Naive B cell (primary cell): ENCODE data around the gene LTBR. TPM values are rescaled to one million over a fixed set of nuclear protein-coding genes. Genes with fewer than 3 reads are reported as not detected.

Experiments
- ATAC-seq, 2 donors: fragments of 150-1000 bp; cut with Tn5 transposase; 2 replicates each; pipeline ENCODE4 v1.10.0; 2021; ENCODE audit warnings: low read depth in 2 of 2, mild to moderate bottlenecking in 2 of 2, moderate library complexity in 2 of 2
- DNase-seq: peaks from one replicate; pipeline ENCODE4 v3.0.0; 2022
- H3K27ac Mint-ChIP-seq, 6 donors: one replicate each; pipeline ENCODE4 v1.8.0; 2020 to 2022; ENCODE audit warnings: mild to moderate bottlenecking in 6 of 6, mixed read lengths in 6 of 6, moderate library complexity in 5 of 6, inconsistent platforms in 2 of 6
- H3K27me3 Mint-ChIP-seq, 3 donors: one replicate each; pipeline ENCODE4 v1.8.0; 2021 to 2022; ENCODE audit warnings: mixed read lengths in 3 of 3, mild to moderate bottlenecking in 1 of 3
- H3K36me3 Mint-ChIP-seq, 2 donors: one replicate each; pipeline ENCODE4 v1.8.0; 2020 to 2022; ENCODE audit warnings: mixed read lengths in 2 of 2, inconsistent platforms in 1 of 2, mild to moderate bottlenecking in 1 of 2
- H3K4me1 Mint-ChIP-seq, 3 donors: one replicate each; pipeline ENCODE4 v1.8.0; 2020 to 2022; ENCODE audit warnings: mixed read lengths in 3 of 3, inconsistent platforms in 1 of 3, mild to moderate bottlenecking in 1 of 3, moderate library complexity in 1 of 3
- H3K4me3 Mint-ChIP-seq, 8 donors: one replicate each; pipeline ENCODE4 v1.8.0; 2020 to 2022; ENCODE audit warnings: mild to moderate bottlenecking in 8 of 8, mixed read lengths in 8 of 8, moderate library complexity in 8 of 8, inconsistent platforms in 2 of 8
- H3K9me3 Mint-ChIP-seq, 7 donors: one replicate each; pipeline ENCODE4 v1.8.0; 2020 to 2022; ENCODE audit warnings: mixed read lengths in 7 of 7, mild to moderate bottlenecking in 5 of 7, inconsistent platforms in 2 of 7, moderate library complexity in 1 of 7
- polyA plus RNA-seq, 6 donors: library from polyadenylated mRNA; unstranded; fragments of 300-500 nt; fragmentation: Illumina TruSeq; gene quantifications; one replicate each; pipeline ENCODE4 v1.2.3, GENCODE V29; 2021; ENCODE audit warnings: low read depth in 6 of 6

Gene LTBR
- polyA plus RNA-seq, 6 donors from 2014 or later: 0.20 to 0.90 (median 0.22) TPM; not detected in 3

DNA sequence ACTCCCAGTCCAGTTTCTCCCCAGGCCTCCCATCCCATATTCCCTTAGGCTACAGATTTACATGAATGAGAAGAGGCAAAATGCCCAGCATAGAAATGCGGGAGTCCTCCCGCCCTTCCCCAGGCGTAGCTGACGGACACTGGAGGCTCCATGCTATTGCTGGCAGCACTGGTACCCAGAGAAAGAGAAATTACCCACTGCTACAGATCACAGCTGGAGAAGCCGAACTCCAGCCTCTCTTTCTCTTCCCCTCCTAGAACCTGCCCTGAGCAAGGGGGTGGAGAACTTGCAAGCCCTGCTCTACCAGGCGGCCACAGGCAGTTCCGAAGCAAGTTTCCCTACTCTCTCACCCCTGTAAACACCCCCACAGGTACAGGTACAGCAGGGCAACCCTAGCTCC, 3.6 kb downstream of the LTBR start:
- H3K27ac Mint-ChIP-seq: no peak overlapping the region
- DNase-seq (no peak), ATAC-seq (no peak)
- H3K4me1 Mint-ChIP-seq: peaks cover 0 to 4% (median 2%) of the 10 kb centered on the region in 3 donors
- no peaks in the 10 kb centered on the region for H3K9me3 Mint-ChIP-seq
- no peak overlapping the region for H3K4me3 Mint-ChIP-seq
- no peaks in the 10 kb centered on the region for H3K36me3 Mint-ChIP-seq
- peaks cover 21 to 49% (median 48%) of the 10 kb centered on the region in 3 donors for H3K27me3 Mint-ChIP-seq

DNA sequence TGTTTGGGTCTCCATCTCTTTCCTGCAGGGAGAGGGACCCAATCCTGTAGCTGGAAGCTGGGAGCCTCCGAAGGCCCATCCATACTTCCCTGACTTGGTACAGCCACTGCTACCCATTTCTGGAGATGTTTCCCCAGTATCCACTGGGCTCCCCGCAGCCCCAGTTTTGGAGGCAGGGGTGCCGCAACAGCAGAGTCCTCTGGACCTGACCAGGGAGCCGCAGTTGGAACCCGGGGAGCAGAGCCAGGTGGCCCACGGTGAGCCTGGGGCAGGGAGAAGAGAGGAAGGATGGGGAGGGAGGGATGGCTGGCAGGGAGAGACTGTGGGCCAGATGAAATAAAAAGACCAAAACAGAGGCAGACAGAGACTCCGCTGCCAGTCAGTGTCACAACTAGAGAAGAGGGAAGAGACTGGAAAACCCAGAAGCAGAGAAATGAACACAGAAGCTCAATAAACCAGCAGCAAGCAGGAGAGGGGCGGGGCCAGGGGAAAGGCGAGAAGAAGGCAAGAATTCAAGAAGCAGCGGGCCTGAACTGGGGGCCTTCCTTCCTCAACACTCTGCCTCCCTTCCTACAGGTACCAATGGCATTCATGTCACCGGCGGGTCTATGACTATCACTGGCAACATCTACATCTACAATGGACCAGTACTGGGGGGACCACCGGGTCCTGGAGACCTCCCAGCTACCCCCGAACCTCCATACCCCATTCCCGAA, 6.3 kb downstream of the LTBR start:
- Mint-ChIP-seq H3K36me3 (no peaks in the 10 kb centered on the region), H3K9me3 (no peaks in the 10 kb centered on the region), H3K4me1 (peaks cover 0 to 2% (median 0%) of the 10 kb centered on the region in 3 donors), H3K27ac (peak overlapping the region in 1 of 6 donors; percentile 11), H3K4me3 (no peak overlapping the region), H3K27me3 (peaks cover 15 to 29% (median 28%) of the 10 kb centered on the region in 3 donors)
- no peak for DNase-seq
- ATAC-seq: no peak

DNA sequence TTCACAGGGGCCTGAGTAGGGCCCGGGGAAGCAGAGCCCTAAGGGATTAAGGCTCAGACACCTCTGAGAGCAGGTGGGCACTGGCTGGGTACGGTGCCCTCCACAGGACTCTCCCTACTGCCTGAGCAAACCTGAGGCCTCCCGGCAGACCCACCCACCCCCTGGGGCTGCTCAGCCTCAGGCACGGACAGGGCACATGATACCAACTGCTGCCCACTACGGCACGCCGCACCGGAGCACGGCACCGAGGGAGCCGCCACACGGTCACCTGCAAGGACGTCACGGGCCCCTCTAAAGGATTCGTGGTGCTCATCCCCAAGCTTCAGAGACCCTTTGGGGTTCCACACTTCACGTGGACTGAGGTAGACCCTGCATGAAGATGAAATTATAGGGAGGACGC, 7.1 kb downstream of the LTBR start:
- Mint-ChIP-seq H3K36me3 (no peaks in the 10 kb centered on the region), H3K27me3 (peaks cover 17 to 27% (median 24%) of the 10 kb centered on the region in 3 donors), H3K27ac (peak overlapping the region in 1 of 6 donors; percentile 81), H3K9me3 (no peaks in the 10 kb centered on the region), H3K4me1 (peaks cover 0 to 2% (median 0%) of the 10 kb centered on the region in 3 donors), H3K4me3 (no peak overlapping the region)
- ATAC-seq (no peak), DNase-seq (no peak)

DNA sequence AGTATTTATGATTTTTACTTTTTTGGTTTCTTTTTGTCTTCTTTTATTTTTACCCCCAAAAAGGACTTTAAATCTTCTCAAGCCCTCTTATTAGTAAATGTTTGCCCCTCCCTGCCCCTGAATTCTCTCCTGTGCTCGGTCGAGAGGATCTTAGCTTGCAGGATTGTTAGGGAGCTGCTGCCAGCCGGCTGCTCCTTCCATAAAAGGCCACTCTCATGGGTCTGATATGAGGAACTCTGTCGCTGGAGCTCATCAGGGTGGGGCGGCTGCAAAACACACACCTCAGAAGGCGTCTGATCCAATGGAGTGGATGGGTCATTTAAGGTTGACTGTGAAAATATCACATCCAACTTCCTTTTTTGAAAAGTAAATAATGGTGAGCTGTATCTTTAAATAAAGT, 8.5 kb downstream of the LTBR start:
- H3K9me3 Mint-ChIP-seq: no peaks in the 10 kb centered on the region
- ATAC-seq (no peak), DNase-seq (no peak)
- peaks cover 15 to 26% (median 19%) of the 10 kb centered on the region in 3 donors for H3K27me3 Mint-ChIP-seq
- H3K4me1 Mint-ChIP-seq: peaks cover 0 to 2% (median 0%) of the 10 kb centered on the region in 3 donors
- H3K4me3 Mint-ChIP-seq: no peak overlapping the region
- H3K36me3 Mint-ChIP-seq: no peaks in the 10 kb centered on the region
- no peak overlapping the region for H3K27ac Mint-ChIP-seq

DNA sequence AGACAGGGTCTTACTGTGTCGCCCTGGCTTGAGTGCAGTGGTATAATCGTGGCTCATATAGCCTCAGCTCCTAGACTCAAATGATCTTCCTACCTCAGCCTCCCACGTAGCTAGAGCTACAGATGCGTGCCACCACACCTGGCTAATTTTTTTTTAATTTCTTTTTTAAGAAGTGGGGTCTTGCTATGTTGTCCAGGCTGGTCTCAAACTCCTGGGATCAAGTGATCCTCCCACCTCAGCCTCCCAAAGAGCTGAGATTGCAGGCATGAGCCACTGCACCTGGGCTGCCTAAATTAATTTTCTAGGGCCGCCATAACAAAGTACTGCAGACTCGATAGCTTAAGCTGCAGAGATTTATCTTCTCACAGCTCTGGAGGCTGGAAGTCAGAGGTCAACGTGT, 9.1 kb downstream of the LTBR start:
- no peak for ATAC-seq
- Mint-ChIP-seq H3K27me3 (peaks cover 12 to 20% (median 15%) of the 10 kb centered on the region in 3 donors), H3K4me3 (no peak overlapping the region), H3K9me3 (no peaks in the 10 kb centered on the region), H3K27ac (no peak overlapping the region), H3K4me1 (peaks cover 0 to 2% (median 0%) of the 10 kb centered on the region in 3 donors), H3K36me3 (no peaks in the 10 kb centered on the region)
- DNase-seq: no peak

DNA sequence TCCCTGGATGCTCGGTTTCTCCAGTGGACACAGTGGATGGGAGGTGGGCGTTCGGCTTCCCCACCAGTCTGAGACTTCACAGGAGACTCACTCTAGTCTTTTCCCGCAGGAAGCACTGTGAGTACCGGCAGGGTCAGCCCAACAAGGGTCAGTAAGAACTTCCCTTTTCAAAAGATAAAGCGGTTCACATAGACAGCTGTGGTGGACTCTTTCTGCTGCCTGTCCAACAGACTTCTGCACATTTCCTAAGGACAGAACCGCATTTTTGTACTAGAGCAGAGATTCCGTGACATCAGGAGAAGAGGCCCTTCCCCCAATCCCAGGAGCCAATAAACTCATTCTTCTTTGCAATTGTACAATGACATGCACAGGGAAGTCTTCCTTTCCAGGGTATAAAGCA, 10.4 kb downstream of the LTBR start:
- ATAC-seq: no peak
- Mint-ChIP-seq H3K36me3 (no peaks in the 10 kb centered on the region), H3K27me3 (peaks cover 4 to 8% (median 5%) of the 10 kb centered on the region in 3 donors)

DNA sequence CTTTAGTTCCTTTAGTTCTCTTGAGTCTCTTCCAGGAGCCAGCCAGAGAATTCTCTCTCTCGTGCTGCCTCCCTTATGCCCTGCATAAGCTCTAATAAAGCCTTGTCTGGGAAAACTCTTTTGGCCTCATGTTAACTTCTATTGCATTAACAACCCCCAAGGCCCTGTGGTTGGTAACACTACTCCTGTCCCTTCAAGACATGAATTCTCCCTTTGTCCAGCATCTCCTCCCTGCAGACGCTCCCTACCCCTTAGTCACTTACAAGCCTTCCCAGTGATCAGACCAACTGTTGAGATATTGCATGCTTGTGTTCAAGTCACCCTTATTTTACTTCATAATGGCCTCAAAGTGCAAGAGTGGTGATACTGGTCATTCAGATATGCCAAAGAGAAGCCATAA, 12.1 kb downstream of the LTBR start:
- no peaks in the 10 kb centered on the region for H3K9me3 Mint-ChIP-seq
- no peak overlapping the region for H3K27ac Mint-ChIP-seq
- H3K4me3 Mint-ChIP-seq: peak overlapping the region in 2 of 8 donors; percentile 32 to 45
- H3K4me1 Mint-ChIP-seq: no peaks in the 10 kb centered on the region
- DNase-seq (no peak), ATAC-seq (no peak)
- peaks cover 0 to 5% (median 5%) of the 10 kb centered on the region in 3 donors for H3K27me3 Mint-ChIP-seq
- H3K36me3 Mint-ChIP-seq: no peaks in the 10 kb centered on the region

More for the DNA sequence above, 10.4 kb downstream of the LTBR start:
- no peak overlapping the region for H3K27ac Mint-ChIP-seq
- no peaks in the 10 kb centered on the region for H3K9me3 Mint-ChIP-seq
- no peak overlapping the region for H3K4me3 Mint-ChIP-seq
- peaks cover 0 to 2% (median 0%) of the 10 kb centered on the region in 3 donors for H3K4me1 Mint-ChIP-seq
- no peak for DNase-seq

DNA sequence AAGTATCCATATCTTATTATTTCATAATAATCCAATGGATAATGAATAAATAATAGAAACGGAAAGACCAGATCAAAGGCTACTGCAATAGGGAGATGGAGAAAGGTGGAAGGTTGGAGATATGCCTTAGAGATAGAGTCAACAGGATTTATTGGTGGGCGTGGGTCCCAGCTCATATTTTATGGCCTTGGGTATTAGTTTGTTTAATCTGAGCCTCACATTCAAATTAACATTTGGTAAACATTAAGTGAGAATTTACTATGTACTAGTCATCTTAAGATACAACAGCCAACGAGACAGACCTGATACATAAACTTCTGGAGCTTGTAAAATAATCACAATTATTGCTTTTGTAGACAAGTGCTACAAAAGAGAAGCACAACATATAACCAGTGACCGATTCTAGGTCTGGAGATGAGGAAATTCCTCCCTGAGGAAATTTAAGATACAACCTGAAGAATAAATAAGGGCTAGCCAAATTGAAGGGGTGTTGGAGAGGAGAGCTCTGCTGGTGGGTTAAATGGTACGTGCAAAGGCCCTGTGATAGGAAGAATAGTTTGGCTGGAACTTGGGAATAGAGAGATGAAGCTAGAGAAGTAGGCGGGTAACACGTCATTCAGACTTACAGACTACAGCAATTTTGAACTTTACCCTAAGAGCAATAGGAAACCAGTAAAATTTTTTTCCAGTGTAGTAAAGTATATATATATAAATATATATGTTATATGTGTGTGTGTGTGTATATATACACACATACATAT, 16.1 kb downstream of the LTBR start:
- H3K27me3 Mint-ChIP-seq: peaks cover 0 to 12% (median 5%) of the 10 kb centered on the region in 3 donors
- no peaks in the 10 kb centered on the region for H3K9me3 Mint-ChIP-seq
- no peak overlapping the region for H3K4me3 Mint-ChIP-seq
- DNase-seq: no peak
- no peak for ATAC-seq
- H3K27ac Mint-ChIP-seq: no peak overlapping the region
- H3K36me3 Mint-ChIP-seq: no peaks in the 10 kb centered on the region
- no peaks in the 10 kb centered on the region for H3K4me1 Mint-ChIP-seq

DNA sequence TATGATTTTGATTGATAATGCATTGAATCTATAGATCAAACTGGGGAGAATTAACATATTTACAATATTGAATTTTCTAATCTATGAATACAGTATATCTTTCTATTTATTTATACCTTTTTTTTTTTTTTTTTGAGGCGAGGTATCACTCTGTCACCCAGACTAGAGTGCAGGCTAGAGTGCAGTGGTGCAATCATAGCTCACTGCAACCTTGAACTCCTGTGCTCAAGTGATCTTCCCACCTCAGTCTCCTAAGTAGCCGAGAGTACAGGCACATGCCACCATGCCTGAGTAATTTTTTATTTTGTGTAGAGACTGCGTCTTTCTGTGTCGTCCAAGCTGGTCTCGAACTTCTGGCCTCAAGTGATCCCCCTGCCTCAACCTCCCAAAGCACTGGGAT, 20.4 kb downstream of the LTBR start:
- DNase-seq: no peak
- H3K27ac Mint-ChIP-seq: peak overlapping the region in 1 of 6 donors; percentile 44
- H3K36me3 Mint-ChIP-seq: no peaks in the 10 kb centered on the region
- no peak for ATAC-seq
- peaks cover 5 to 12% (median 6%) of the 10 kb centered on the region in 3 donors for H3K27me3 Mint-ChIP-seq
- no peak overlapping the region for H3K4me3 Mint-ChIP-seq
- H3K4me1 Mint-ChIP-seq: no peaks in the 10 kb centered on the region
- peaks cover 0 to 3% (median 0%) of the 10 kb centered on the region in 7 donors for H3K9me3 Mint-ChIP-seq

DNA sequence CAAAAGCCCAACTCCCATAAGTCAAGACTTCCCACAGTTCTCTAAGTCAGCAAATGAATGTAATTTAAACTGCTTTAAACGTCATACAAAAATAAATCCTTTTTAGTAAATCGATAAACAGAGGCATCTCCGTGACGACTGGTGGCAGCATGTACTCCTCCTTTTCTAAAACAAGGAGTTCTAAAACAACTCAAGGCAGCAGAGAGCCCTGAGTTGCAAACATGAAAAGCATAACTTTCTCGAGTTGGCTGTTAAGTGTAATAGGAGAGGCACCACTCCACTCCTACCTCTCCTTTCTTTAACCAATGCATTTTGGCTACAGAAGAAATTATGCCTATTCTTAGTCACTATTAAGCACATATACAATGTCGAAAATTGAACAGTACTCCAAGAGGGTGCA, 22.0 kb downstream of the LTBR start:
- no peaks in the 10 kb centered on the region for H3K4me1 Mint-ChIP-seq

DNA sequence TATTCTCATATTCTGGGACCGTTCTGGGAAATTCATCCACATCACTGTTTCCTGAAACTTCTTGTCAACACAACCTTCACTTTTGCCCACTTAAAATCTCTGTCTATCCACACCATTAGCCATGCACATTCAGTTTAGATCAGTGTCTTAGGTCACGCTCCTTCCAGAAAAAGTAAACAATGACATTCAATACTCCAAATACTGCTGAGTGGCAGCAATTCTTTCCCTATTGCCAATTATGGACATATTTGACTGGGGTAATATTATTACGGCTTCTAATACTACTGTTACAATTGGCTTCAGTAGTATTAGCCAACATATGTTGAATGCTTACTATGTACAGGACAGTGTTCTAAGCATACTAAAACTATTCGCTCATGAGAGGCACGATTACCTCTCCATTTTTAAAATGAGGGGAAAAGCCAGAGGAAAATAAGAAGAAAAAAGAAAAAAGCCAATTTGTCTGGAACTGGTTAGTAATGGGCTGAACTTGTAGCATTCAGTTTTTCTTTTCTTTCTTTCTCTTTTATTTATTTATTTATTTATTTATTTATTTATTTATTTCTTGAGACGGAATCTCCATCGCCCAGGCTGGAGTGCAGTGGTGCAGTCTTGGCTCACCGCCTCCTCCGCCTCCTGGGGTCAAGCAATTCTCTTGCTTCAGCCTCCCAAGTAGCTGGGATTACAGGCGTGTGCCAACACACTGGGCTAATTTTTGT, 23.4 kb downstream of the LTBR start:
- Mint-ChIP-seq H3K27me3 (peaks cover 0 to 18% (median 8%) of the 10 kb centered on the region in 3 donors), H3K36me3 (no peaks in the 10 kb centered on the region), H3K4me3 (no peak overlapping the region), H3K9me3 (peaks cover 0 to 3% (median 0%) of the 10 kb centered on the region in 7 donors), H3K4me1 (no peaks in the 10 kb centered on the region), H3K27ac (no peak overlapping the region)
- DNase-seq: no peak
- ATAC-seq: no peak

More for the DNA sequence above, 22.0 kb downstream of the LTBR start:
- ATAC-seq (no peak), DNase-seq (no peak)
- H3K36me3 Mint-ChIP-seq: no peaks in the 10 kb centered on the region
- H3K9me3 Mint-ChIP-seq: peaks cover 0 to 3% (median 0%) of the 10 kb centered on the region in 7 donors
- no peak overlapping the region for H3K4me3 Mint-ChIP-seq
- no peak overlapping the region for H3K27ac Mint-ChIP-seq
- peaks cover 0 to 15% (median 13%) of the 10 kb centered on the region in 3 donors for H3K27me3 Mint-ChIP-seq

DNA sequence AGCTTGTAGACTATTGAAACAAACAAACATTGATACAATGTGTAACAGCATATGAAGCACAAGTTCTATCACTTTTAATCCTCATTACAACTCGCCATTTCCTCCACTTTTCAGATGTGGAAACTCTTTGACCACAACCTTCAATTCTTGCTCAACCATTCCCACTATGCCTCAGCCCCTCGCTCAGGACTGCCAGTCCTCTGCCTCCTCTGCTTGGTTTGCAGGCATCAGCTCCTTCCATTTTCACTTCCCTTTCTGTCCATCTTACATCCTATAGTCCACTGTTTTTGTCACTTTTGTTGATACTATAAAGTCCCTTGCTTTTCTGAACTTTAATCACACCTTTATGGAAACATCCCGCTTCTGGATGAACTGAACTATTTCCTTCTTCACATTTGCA, 32.6 kb downstream of the LTBR start:
- H3K9me3 Mint-ChIP-seq: no peaks in the 10 kb centered on the region
- DNase-seq (no peak), ATAC-seq (no peak)
- H3K4me1 Mint-ChIP-seq: peaks cover 0 to 11% (median 10%) of the 10 kb centered on the region in 3 donors
- H3K27ac Mint-ChIP-seq: no peak overlapping the region
- peaks cover 5 to 28% (median 17%) of the 10 kb centered on the region in 3 donors for H3K27me3 Mint-ChIP-seq
- peak overlapping the region in 1 of 8 donors; percentile 9 for H3K4me3 Mint-ChIP-seq
- no peaks in the 10 kb centered on the region for H3K36me3 Mint-ChIP-seq

DNA sequence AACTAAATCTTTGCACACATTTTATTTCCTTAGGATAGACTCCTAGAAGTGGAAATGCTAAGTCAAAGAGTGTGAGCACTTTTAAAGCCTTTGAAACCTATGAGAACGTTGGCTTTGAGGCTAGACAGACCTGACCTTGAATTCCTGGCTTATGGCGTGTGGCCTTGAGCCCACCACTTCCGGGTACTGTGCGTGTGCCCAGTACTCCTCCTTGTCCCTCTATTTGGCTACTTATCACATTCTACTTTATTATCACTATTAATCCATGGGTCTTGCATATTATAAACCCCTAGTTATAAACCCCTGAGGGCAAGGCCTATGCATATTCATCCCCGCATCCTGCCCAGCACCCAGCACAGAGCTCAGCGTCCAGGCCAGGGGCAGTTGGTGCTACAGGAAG, 34.8 kb downstream of the LTBR start:
- no peak overlapping the region for H3K27ac Mint-ChIP-seq

More for the DNA sequence above, 34.8 kb downstream of the LTBR start:
- Mint-ChIP-seq H3K4me3 (no peak overlapping the region), H3K9me3 (no peaks in the 10 kb centered on the region), H3K36me3 (no peaks in the 10 kb centered on the region), H3K27me3 (peaks cover 10 to 28% (median 12%) of the 10 kb centered on the region in 3 donors), H3K4me1 (peaks cover 7 to 17% (median 16%) of the 10 kb centered on the region in 3 donors)
- ATAC-seq (no peak), DNase-seq (no peak)
